GM23338 (cell line): ENCODE results near the gene ANKH. TPM values are rescaled to one million over a fixed set of nuclear protein-coding genes. Genes with fewer than 3 reads are reported as not detected.

Experiments used
- ATAC-seq: fragments of 200-7000 bp; cut with Tn5 transposase; 3 replicates; pipeline ENCODE4 v1.9.1; 2020
- DNase-seq: peaks from one replicate; pipeline ENCODE4 v3.0.0-alpha.2; 2015; ENCODE audit warnings: low spot score
- H2AFZ ChIP-seq: fragments of 200-600 bp; sonication (generic); 2 replicates; pipeline ENCODE4 v1.8.0; 2016; ENCODE audit warnings: antibody characterized with exemption, mild to moderate bottlenecking, moderate library complexity
- H3F3A ChIP-seq: fragments of 200-600 bp; sonication (generic); replicated peaks from 2 replicates; pipeline ENCODE4 v1.8.0; 2017; ENCODE audit warnings: antibody characterized with exemption, mixed run types, low read depth
- H3K27ac ChIP-seq: fragments of 200-600 bp; sonication (generic); 2 replicates; pipeline ENCODE4 v1.6.1; 2016; ENCODE audit warnings: low read depth
- H3K27me3 ChIP-seq: fragments of 200-600 bp; sonication (generic); 2 replicates; pipeline ENCODE4 v1.8.0; 2016; ENCODE audit warnings: mild to moderate bottlenecking, mixed run types, moderate library complexity; ENCODE audit not compliant: insufficient read depth
- H3K36me3 ChIP-seq: fragments of 200-600 bp; sonication (generic); 2 replicates; pipeline ENCODE4 v1.8.0; 2016; ENCODE audit warnings: mild to moderate bottlenecking; ENCODE audit not compliant: insufficient read depth
- H3K4me1 ChIP-seq: fragments of 200-600 bp; sonication (generic); 2 replicates; pipeline ENCODE4 v1.8.0; 2016; ENCODE audit warnings: mild to moderate bottlenecking, moderate library complexity; ENCODE audit not compliant: insufficient read depth
- H3K4me2 ChIP-seq: fragments of 200-600 bp; sonication (generic); 2 replicates; pipeline ENCODE4 v1.7.1; 2017; ENCODE audit warnings: mixed run types
- H3K4me3 ChIP-seq: fragments of 200-600 bp; sonication (generic); 2 replicates; pipeline ENCODE4 v1.6.1; 2016; ENCODE audit warnings: mixed run types
- H3K79me2 ChIP-seq: fragments of 200-600 bp; sonication (generic); replicated peaks from 2 replicates; pipeline ENCODE4 v1.8.0; 2017; ENCODE audit warnings: mild to moderate bottlenecking; ENCODE audit not compliant: insufficient read depth
- H3K9me2 ChIP-seq: fragments of 200-600 bp; sonication (generic); 2 replicates; pipeline ENCODE4 v1.8.0; 2017; ENCODE audit not compliant: insufficient read depth
- H4K20me1 ChIP-seq: fragments of 200-600 bp; sonication (generic); replicated peaks from 2 replicates; pipeline ENCODE4 v1.8.0; 2017; ENCODE audit warnings: mild to moderate bottlenecking; ENCODE audit not compliant: insufficient read depth
- H3K27ac Mint-ChIP-seq: 2 replicates; pipeline ENCODE4 v1.8.0; 2020; ENCODE audit warnings: inconsistent platforms, mild to moderate bottlenecking, moderate library complexity, mixed read lengths
- H3K27me3 Mint-ChIP-seq: 3 replicates; pipeline ENCODE4 v1.8.0; 2022; ENCODE audit warnings: low read depth, mild to moderate bottlenecking, moderate library complexity, mixed read lengths, inconsistent platforms; ENCODE audit not compliant: insufficient read depth, poor library complexity
- H3K36me3 Mint-ChIP-seq: 3 replicates; pipeline ENCODE4 v1.8.0; 2021; ENCODE audit warnings: low read depth, mild to moderate bottlenecking, inconsistent platforms, moderate library complexity, mixed read lengths
- H3K4me1 Mint-ChIP-seq: 3 replicates; pipeline ENCODE4 v1.8.0; 2020; ENCODE audit warnings: mild to moderate bottlenecking, inconsistent platforms, mixed read lengths
- H3K4me3 Mint-ChIP-seq: 3 replicates; pipeline ENCODE4 v1.8.0; 2021; ENCODE audit warnings: moderate library complexity, mild to moderate bottlenecking, inconsistent platforms, mixed read lengths
- H3K9me3 Mint-ChIP-seq: 3 replicates; pipeline ENCODE4 v1.8.0; 2020; ENCODE audit warnings: moderate library complexity, mild to moderate bottlenecking, inconsistent platforms, mixed read lengths
- CREB1 ChIP-seq: fragments of 250-450 bp; sonication (Bioruptor Pico); IDR thresholded peaks from 2 replicates; pipeline ENCODE4 v1.5.0; 2020; ENCODE audit warnings: low read depth, mild to moderate bottlenecking, moderate library complexity
- ETS1 ChIP-seq: IDR thresholded peaks from 2 replicates; pipeline ENCODE4 v1.6.1; 2016; ENCODE audit warnings: antibody characterized with exemption
- EZH2phosphoT487 ChIP-seq: fragments of 200-600 bp; sonication (generic); IDR thresholded peaks from one replicate; pipeline ENCODE4 v1.8.1; 2018; ENCODE audit warnings: antibody characterized with exemption; ENCODE audit not compliant: unreplicated experiment
- JUNB ChIP-seq: IDR thresholded peaks from one replicate; pipeline ENCODE4 v1.6.1; 2016; ENCODE audit warnings: antibody characterized with exemption; ENCODE audit not compliant: unreplicated experiment
- REST ChIP-seq: IDR thresholded peaks from one replicate; pipeline ENCODE4 v1.6.1; 2018; ENCODE audit warnings: antibody characterized with exemption; ENCODE audit not compliant: unreplicated experiment
- STAT1 ChIP-seq: IDR thresholded peaks from one replicate; pipeline ENCODE4 v1.6.1; 2016; ENCODE audit warnings: antibody characterized with exemption; ENCODE audit not compliant: unreplicated experiment
- polyA plus RNA-seq: library from polyadenylated mRNA; unstranded; fragments of >200 nt; fragmentation: Nextera tagmentation; extraction: Ambion mirVana; gene quantifications from 2 replicates; pipeline ENCODE4 v1.2.1, GENCODE V29; 2016
- total RNA-seq: library from RNA; depleted of rRNA; stranded (reverse); fragments of >200 nt; shearing (Covaris generic); gene quantifications from 2 replicates; pipeline ENCODE4 v1.2.3, GENCODE V29; 2014
- TF ChIP-seq, protein P1 (sequence below): fragments of 250-450 bp; sonication (Bioruptor Pico); IDR thresholded peaks from 2 replicates; pipeline ENCODE4 v1.5.0; 2020; ENCODE audit warnings: mild to moderate bottlenecking, moderate library complexity

The ANKH gene
- total and polyA plus RNA-seq, 2 experiments from 2014 or later, result 5.0 to 6.1 TPM

DNA sequence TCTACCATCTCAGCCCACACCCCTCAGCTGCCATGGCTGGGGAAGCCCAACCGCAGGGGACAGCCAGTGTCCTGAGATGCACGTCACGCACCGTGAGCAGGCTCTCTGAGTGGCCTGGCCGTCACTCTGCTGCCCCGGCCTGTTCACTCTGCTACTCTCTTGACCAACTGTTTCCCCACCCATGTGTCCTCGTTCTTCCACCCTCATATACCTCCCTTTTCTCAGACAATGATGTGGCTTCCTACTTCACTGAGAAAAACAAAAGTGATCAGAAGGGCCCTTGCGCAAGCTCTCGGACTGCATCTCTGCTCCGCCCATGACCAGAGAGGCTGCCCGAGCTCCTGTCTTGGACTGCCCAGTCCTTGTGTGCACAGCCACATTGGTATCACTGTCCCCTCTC is 159.4 kb downstream of the ANKH start (continued):
- TF ChIP-seq CREB1 (CRISPR knock-in tag) (no peak), STAT1 (no peak), JUNB (no peak), REST (no peak), ETS1 (no peak)

DNA sequence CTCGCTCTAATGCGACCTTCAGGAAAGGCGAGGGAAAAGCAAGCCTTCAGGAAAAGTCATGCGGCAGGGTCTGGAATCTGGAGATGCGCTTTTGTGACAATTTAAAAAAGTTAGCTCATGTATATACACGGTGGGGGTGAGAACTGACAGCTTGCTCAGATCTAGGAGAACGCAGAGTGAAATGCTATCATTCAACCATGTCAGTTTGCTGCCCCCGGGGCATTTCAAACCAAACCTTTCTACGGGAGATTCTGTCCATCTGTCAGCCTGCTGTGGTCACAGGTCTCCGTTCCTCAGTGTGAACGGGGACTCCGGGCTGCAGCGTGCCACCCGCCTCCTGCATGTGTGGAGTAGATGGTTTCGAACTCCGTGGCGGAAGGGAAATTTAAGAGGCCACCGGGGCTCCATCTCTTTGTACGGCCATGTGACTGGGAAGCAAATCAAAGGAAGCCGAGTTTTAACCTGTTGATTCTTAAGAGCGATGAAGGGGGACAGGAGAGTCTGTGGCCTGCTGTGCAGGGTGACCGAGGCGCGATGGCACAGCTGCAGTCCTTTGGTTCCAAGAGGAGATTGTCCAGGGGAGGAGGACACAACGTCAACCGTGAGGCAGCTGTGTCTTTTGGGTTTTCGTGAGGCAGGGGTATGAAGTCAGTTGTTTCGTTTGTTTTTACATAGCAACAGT is 161.1 kb downstream of the ANKH start:
- Histone ChIP-seq H4K20me1 (no peaks in the 10 kb centered on the region), H3K9me2 (no peaks in the 10 kb centered on the region), H3K27ac (no peak overlapping the region), H3K79me2 (no peaks in the 10 kb centered on the region), H2AFZ (no peak overlapping the region), H3K27me3 (no peaks in the 10 kb centered on the region), H3K4me2 (no peak overlapping the region), H3K36me3 (no peaks in the 10 kb centered on the region), H3K4me3 (no peak overlapping the region), H3K4me1 (no peaks in the 10 kb centered on the region; the same call in 1 of the 2 replicates), H3F3A (no peaks in the 10 kb centered on the region)
- Mint-ChIP-seq H3K36me3 (peaks cover 60% of the 10 kb centered on the region), H3K4me3 (no peak overlapping the region), H3K27ac (peak overlapping the region; percentile 80; the same call in 1 of the 2 replicates), H3K9me3 (peaks cover 11% of the 10 kb centered on the region; the same call in 2 of the 3 replicates), H3K27me3 (peaks cover 24% of the 10 kb centered on the region), H3K4me1 (no peaks in the 10 kb centered on the region)
- DNase-seq (no peak), ATAC-seq (no peak)
- TF ChIP-seq ETS1, result no peak
- TF ChIP-seq, protein P1, sequence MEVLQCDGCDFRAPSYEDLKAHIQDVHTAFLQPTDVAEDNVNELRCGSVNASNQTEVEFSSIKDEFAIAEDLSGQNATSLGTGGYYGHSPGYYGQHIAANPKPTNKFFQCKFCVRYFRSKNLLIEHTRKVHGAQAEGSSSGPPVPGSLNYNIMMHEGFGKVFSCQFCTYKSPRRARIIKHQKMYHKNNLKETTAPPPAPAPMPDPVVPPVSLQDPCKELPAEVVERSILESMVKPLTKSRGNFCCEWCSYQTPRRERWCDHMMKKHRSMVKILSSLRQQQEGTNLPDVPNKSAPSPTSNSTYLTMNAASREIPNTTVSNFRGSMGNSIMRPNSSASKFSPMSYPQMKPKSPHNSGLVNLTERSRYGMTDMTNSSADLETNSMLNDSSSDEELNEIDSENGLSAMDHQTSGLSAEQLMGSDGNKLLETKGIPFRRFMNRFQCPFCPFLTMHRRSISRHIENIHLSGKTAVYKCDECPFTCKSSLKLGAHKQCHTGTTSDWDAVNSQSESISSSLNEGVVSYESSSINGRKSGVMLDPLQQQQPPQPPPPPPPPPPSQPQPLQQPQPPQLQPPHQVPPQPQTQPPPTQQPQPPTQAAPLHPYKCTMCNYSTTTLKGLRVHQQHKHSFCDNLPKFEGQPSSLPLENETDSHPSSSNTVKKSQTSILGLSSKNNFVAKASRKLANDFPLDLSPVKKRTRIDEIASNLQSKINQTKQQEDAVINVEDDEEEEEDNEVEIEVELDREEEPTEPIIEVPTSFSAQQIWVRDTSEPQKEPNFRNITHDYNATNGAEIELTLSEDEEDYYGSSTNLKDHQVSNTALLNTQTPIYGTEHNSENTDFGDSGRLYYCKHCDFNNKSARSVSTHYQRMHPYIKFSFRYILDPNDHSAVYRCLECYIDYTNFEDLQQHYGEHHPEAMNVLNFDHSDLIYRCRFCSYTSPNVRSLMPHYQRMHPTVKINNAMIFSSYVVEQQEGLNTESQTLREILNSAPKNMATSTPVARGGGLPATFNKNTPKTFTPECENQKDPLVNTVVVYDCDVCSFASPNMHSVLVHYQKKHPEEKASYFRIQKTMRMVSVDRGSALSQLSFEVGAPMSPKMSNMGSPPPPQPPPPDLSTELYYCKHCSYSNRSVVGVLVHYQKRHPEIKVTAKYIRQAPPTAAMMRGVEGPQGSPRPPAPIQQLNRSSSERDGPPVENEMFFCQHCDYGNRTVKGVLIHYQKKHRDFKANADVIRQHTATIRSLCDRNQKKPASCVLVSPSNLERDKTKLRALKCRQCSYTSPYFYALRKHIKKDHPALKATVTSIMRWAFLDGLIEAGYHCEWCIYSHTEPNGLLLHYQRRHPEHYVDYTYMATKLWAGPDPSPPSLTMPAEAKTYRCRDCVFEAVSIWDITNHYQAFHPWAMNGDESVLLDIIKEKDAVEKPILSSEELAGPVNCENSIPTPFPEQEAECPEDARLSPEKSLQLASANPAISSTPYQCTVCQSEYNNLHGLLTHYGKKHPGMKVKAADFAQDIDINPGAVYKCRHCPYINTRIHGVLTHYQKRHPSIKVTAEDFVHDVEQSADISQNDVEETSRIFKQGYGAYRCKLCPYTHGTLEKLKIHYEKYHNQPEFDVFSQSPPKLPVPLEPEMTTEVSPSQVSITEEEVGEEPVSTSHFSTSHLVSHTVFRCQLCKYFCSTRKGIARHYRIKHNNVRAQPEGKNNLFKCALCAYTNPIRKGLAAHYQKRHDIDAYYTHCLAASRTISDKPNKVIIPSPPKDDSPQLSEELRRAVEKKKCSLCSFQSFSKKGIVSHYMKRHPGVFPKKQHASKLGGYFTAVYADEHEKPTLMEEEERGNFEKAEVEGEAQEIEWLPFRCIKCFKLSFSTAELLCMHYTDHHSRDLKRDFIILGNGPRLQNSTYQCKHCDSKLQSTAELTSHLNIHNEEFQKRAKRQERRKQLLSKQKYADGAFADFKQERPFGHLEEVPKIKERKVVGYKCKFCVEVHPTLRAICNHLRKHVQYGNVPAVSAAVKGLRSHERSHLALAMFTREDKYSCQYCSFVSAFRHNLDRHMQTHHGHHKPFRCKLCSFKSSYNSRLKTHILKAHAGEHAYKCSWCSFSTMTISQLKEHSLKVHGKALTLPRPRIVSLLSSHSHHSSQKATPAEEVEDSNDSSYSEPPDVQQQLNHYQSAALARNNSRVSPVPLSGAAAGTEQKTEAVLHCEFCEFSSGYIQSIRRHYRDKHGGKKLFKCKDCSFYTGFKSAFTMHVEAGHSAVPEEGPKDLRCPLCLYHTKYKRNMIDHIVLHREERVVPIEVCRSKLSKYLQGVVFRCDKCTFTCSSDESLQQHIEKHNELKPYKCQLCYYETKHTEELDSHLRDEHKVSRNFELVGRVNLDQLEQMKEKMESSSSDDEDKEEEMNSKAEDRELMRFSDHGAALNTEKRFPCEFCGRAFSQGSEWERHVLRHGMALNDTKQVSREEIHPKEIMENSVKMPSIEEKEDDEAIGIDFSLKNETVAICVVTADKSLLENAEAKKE (CRISPR knock-in tag), result no peak
- TF ChIP-seq EZH2phosphoT487, result no peak
- no peak for TF ChIP-seq STAT1
